Panc1 (cell line): ENCODE data around the gene STEAP3.

Experiments used
- CTCF ChIP-seq: fragments of 450-650 bp; IDR thresholded peaks from 2 replicates; pipeline ENCODE4 v1.5.1; 2017; ENCODE audit warnings: mild to moderate bottlenecking
- POLR2AphosphoS5 ChIP-seq: IDR thresholded peaks from 2 replicates; pipeline ENCODE4 v1.6.1; 2012; ENCODE audit warnings: mild to moderate bottlenecking, low read depth, low read length, moderate library complexity
- REST ChIP-seq, 2 experiments: IDR thresholded peaks; 2 replicates each; pipeline ENCODE4 v1.6.1; 2011 to 2012; ENCODE audit warnings: low read depth in 2 of 2, control low read depth in 1 of 2, low read length in 1 of 2, mild to moderate bottlenecking in 1 of 2, moderate library complexity in 1 of 2; ENCODE audit not compliant: insufficient read depth in 1 of 2
- SIN3A ChIP-seq: IDR thresholded peaks from 2 replicates; pipeline ENCODE4 v1.6.1; 2012; ENCODE audit warnings: low read depth, mild to moderate bottlenecking, low read length, moderate library complexity, borderline replicate concordance; ENCODE audit not compliant: insufficient read depth
- TCF7L2 ChIP-seq: IDR thresholded peaks from 2 replicates; pipeline ENCODE4 v1.6.1; 2011; ENCODE audit warnings: mild to moderate bottlenecking, low read depth, low read length, inconsistent platforms

- TF ChIP-seq POLR2AphosphoS5 (no peak), CTCF (no peak), TCF7L2 (no peak), REST (IDR thresholded peaks at IDR 0.05; ENCODE audit: insufficient read depth in 1 of 2, low read depth in 2 of 2, low read length in 1 of 2) (no peak), SIN3A (no peak)
Observed at GRCh38 chr2:119250718-119251290, 27.2 kb downstream of the STEAP3 start.
